Peyer's patch (tissue), 4 donors: ENCODE data around the gene FGD5. TPM values are rescaled to one million over a fixed set of nuclear protein-coding genes. Genes with fewer than 3 reads are reported as not detected.

Experiments used
- DNase-seq, 3 donors: peaks; one replicate each; pipeline ENCODE4 v3.0.0-alpha.2; 2017 to 2019
- H3K27ac ChIP-seq, 4 donors: fragments of 200-600 bp; sonication (generic); one replicate each; pipeline ENCODE4 v1.5.1; 2016 to 2019
- H3K27me3 ChIP-seq, 2 donors: fragments of 200-600 bp; sonication (generic); one replicate each; pipeline ENCODE4 v1.5.1; 2019
- H3K36me3 ChIP-seq, 3 donors: fragments of 200-600 bp; sonication (generic); one replicate each; pipeline ENCODE4 v1.5.1; 2016 to 2019
- H3K4me1 ChIP-seq, 4 donors: fragments of 200-600 bp; sonication (generic); one replicate each; pipeline ENCODE4 v1.5.1; 2016 to 2019
- H3K4me3 ChIP-seq, 4 donors: fragments of 200-600 bp; sonication (generic); 1 replicate in 3 of 4; 2 replicates in 1 of 4; pipeline ENCODE4 v1.5.1; 2016 to 2019; ENCODE audit warnings: mild to moderate bottlenecking in 1 of 4
- H3K9me3 ChIP-seq, 4 donors: fragments of 200-600 bp; sonication (generic); one replicate each; pipeline ENCODE4 v1.5.1; 2016 to 2019; ENCODE audit warnings: mild to moderate bottlenecking in 1 of 4
- POLR2A ChIP-seq, 2 donors: fragments of 450-650 bp; IDR thresholded peaks; one replicate each; pipeline ENCODE4 v1.5.1; 2017; ENCODE audit warnings: antibody characterized with exemption in 2 of 2, mild to moderate bottlenecking in 2 of 2, moderate library complexity in 2 of 2
- total RNA-seq, 4 donors: library from RNA; depleted of rRNA; stranded (reverse); fragments of >200 nt; gene quantifications; one replicate each; pipeline ENCODE4 v1.1.0, GENCODE V29; 2016
- TF ChIP-seq, protein P1 (sequence below), 6 experiments: fragments of 450-650 bp in 4 of 6; fragments of 200-600 bp in 2 of 6; sonication (generic) in 1 of 6; IDR thresholded peaks; one replicate each; pipeline ENCODE4 v1.5.1; 2017 to 2019; ENCODE audit warnings: antibody characterized with exemption in 6 of 6, mild to moderate bottlenecking in 3 of 6, moderate library complexity in 1 of 6

Gene FGD5
- total RNA-seq, 4 donors from 2014 or later, result 8.6 to 65.2 (median 18.1) TPM

DNA sequence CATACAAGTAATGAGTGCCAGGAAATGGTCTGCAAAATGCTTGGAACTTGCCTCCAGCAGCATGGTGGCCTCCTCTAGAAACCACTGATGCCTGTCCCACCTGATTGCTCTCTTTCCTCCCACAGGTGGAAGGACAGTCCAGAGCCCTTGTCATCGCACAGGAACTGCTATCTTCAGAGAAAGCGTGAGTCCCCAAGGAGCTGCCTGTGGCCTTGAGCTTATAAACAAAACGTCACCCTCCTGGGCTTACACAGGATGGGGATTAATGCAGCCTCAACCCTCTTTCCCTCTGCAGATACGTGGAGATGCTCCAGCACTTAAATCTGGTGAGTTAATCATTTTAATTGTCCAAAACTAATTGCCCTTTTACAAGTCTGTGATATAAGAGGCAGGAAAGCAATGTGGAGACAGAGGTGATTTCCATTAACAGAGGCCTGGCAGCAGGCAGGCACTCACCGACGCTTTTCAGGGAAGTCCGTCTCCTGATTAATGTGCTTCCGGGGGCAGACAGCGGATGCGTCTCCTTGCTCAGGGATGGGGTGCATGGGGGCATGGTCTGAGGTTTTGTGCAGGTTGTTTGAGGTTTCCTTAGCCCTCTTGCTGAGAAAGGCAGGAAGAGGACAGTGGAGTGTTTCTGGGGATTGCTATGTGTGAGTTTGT lies 61.8 kb downstream of the FGD5 start:
- TF ChIP-seq, protein P1, sequence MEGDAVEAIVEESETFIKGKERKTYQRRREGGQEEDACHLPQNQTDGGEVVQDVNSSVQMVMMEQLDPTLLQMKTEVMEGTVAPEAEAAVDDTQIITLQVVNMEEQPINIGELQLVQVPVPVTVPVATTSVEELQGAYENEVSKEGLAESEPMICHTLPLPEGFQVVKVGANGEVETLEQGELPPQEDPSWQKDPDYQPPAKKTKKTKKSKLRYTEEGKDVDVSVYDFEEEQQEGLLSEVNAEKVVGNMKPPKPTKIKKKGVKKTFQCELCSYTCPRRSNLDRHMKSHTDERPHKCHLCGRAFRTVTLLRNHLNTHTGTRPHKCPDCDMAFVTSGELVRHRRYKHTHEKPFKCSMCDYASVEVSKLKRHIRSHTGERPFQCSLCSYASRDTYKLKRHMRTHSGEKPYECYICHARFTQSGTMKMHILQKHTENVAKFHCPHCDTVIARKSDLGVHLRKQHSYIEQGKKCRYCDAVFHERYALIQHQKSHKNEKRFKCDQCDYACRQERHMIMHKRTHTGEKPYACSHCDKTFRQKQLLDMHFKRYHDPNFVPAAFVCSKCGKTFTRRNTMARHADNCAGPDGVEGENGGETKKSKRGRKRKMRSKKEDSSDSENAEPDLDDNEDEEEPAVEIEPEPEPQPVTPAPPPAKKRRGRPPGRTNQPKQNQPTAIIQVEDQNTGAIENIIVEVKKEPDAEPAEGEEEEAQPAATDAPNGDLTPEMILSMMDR (IDR thresholded peaks at IDR 0.05), result no peak
- TF ChIP-seq POLR2A (IDR thresholded peaks at IDR 0.05), result no peak
- H3K27me3 ChIP-seq, result no peaks in the 10 kb centered on the region
- no peaks in the 10 kb centered on the region for H3K9me3 ChIP-seq
- DNase-seq, result no peak
- H3K27ac ChIP-seq, result no peak overlapping the region
- peaks cover 0 to 34% (median 10%) of the 10 kb centered on the region in 4 donors for H3K4me1 ChIP-seq
- H3K36me3 ChIP-seq, result peaks cover 0 to 4% (median 0%) of the 10 kb centered on the region in 3 donors
- H3K4me3 ChIP-seq, result no peak overlapping the region

GRCh38 chr3:14883226-14883625 lies 64.5 kb downstream of the FGD5 start:
- H3K36me3 ChIP-seq, result peaks cover 0 to 4% (median 0%) of the 10 kb centered on the region in 3 donors
- no peaks in the 10 kb centered on the region for H3K9me3 ChIP-seq
- DNase-seq, result no peak
- no peak overlapping the region for H3K27ac ChIP-seq
- TF ChIP-seq POLR2A (IDR thresholded peaks at IDR 0.05), result no peak
- TF ChIP-seq, protein P1 (IDR thresholded peaks at IDR 0.05), result no peak
- H3K4me1 ChIP-seq, result peaks cover 0 to 17% (median 0%) of the 10 kb centered on the region in 4 donors
- no peaks in the 10 kb centered on the region for H3K27me3 ChIP-seq
- no peak overlapping the region for H3K4me3 ChIP-seq

- peak in 1 of 3 donors; percentile 31 for DNase-seq
- no peaks in the 10 kb centered on the region for H3K9me3 ChIP-seq
- no peaks in the 10 kb centered on the region for H3K27me3 ChIP-seq
- H3K27ac ChIP-seq, result no peak overlapping the region
- no peak for TF ChIP-seq POLR2A (IDR thresholded peaks at IDR 0.05)
- TF ChIP-seq, protein P1 (IDR thresholded peaks at IDR 0.05), result no peak
- H3K36me3 ChIP-seq, result peaks cover 0 to 4% (median 0%) of the 10 kb centered on the region in 3 donors
- no peak overlapping the region for H3K4me3 ChIP-seq
- peaks cover 0 to 3% (median 0%) of the 10 kb centered on the region in 4 donors for H3K4me1 ChIP-seq
These were observed 65.9 kb downstream of the FGD5 start for GRCh38 chr3:14884665-14885064.

DNA sequence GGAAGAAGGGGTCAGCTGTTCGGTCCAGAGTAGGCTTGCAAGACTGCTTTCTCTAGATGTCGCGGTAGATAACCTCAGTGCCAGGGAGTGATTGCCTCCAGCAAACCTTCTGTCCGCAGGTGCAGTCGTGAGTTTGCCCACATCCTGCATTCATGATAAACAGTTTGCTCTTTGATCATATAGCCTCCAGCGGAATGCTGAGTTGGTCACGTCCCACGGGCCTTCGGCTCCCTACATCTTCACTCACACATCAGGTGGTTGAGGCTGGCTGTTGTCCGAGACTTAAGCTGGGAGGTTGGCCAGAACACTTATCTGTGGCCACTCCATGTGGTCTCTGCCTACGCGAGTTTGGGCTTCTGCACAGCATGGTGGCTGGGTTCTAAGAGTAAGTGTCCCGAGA lies 66.5 kb downstream of the FGD5 start:
- H3K27me3 ChIP-seq, result no peaks in the 10 kb centered on the region
- TF ChIP-seq, protein P1 (IDR thresholded peaks at IDR 0.05), result no peak
- TF ChIP-seq POLR2A (IDR thresholded peaks at IDR 0.05), result no peak
- no peak for DNase-seq

DNA sequence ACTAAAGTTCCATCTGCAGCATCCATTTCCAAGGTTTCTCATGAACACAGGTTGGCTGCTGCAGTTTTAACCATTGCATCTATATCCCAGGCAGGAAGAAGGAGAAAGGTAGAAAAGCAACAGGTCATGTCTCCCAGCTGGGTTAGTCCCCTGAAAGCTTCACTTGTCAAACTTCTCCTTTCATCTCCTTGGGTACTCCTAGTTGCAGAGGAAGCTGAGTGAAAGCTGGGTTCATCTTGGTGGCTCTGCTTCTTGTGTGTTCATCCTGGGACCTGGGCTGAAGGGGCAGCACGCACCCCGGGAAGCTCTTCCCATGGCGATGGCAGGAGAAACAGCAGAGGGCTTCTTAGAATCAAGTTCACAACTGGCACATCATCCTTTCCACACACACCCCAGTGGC lies 67.3 kb downstream of the FGD5 start:
- H3K9me3 ChIP-seq, result no peaks in the 10 kb centered on the region
- no peaks in the 10 kb centered on the region for H3K27me3 ChIP-seq
- no peak overlapping the region for H3K4me3 ChIP-seq
- H3K4me1 ChIP-seq, result no peaks in the 10 kb centered on the region
- peaks cover 0 to 4% (median 0%) of the 10 kb centered on the region in 3 donors for H3K36me3 ChIP-seq
- no peak overlapping the region for H3K27ac ChIP-seq
- TF ChIP-seq POLR2A (IDR thresholded peaks at IDR 0.05), result no peak
- TF ChIP-seq, protein P1 (IDR thresholded peaks at IDR 0.05), result no peak
- DNase-seq, result no peak

More for the DNA sequence above, 66.5 kb downstream of the FGD5 start:
- Histone ChIP-seq H3K27ac (no peak overlapping the region), H3K9me3 (no peaks in the 10 kb centered on the region), H3K4me3 (no peak overlapping the region), H3K36me3 (peaks cover 0 to 4% (median 0%) of the 10 kb centered on the region in 3 donors), H3K4me1 (no peaks in the 10 kb centered on the region)
